Activated T-cell treated with anti-CD3 and anti-CD28 coated beads, Interleukin-2, amount 50 U/mL, for 24 hours (primary cell): ENCODE data around the gene VARS1.

ENCODE experiments used
- DNase-seq: peaks from one replicate; pipeline ENCODE4 v3.0.0-alpha.2; 2020
- H3K27ac Mint-ChIP-seq: 2 replicates; pipeline ENCODE4 v1.8.0; 2020; ENCODE audit warnings: mild to moderate bottlenecking, mixed read lengths
- H3K27me3 Mint-ChIP-seq: 2 replicates; pipeline ENCODE4 v1.8.0; 2020; ENCODE audit warnings: mixed read lengths
- H3K36me3 Mint-ChIP-seq: 2 replicates; pipeline ENCODE4 v1.8.0; 2020; ENCODE audit warnings: low read depth, mixed read lengths
- H3K4me1 Mint-ChIP-seq: 2 replicates; pipeline ENCODE4 v1.8.0; 2020; ENCODE audit warnings: low read depth, mixed read lengths
- H3K4me3 Mint-ChIP-seq: 2 replicates; pipeline ENCODE4 v1.8.0; 2020; ENCODE audit warnings: mild to moderate bottlenecking, moderate library complexity, mixed read lengths
- H3K9me3 Mint-ChIP-seq: 2 replicates; pipeline ENCODE4 v1.8.0; 2020; ENCODE audit warnings: mixed read lengths

The VARS1 gene

GRCh38 chr6:31776485-31776988 lies 19.0 kb downstream of the VARS1 start:
- Mint-ChIP-seq H3K4me3 (peak overlapping the region; percentile 29), H3K36me3 (peaks cover 44% of the 10 kb centered on the region), H3K27me3 (no peaks in the 10 kb centered on the region), H3K4me1 (peaks cover 47% of the 10 kb centered on the region), H3K9me3 (peaks cover under 1% of the 10 kb centered on the region), H3K27ac (peak overlapping the region; percentile 71)
- DNase-seq = no peak

GRCh38 chr6:31775633-31776484 lies 19.7 kb downstream of the VARS1 start:
- H3K4me3 Mint-ChIP-seq = no peak overlapping the region
- H3K27ac Mint-ChIP-seq = peak overlapping the region; percentile 71
- H3K4me1 Mint-ChIP-seq = peaks cover 53% of the 10 kb centered on the region
- H3K9me3 Mint-ChIP-seq = peaks cover 5% of the 10 kb centered on the region
- no peaks in the 10 kb centered on the region for H3K27me3 Mint-ChIP-seq
- DNase-seq = no peak
- H3K36me3 Mint-ChIP-seq = peaks cover 41% of the 10 kb centered on the region

DNA sequence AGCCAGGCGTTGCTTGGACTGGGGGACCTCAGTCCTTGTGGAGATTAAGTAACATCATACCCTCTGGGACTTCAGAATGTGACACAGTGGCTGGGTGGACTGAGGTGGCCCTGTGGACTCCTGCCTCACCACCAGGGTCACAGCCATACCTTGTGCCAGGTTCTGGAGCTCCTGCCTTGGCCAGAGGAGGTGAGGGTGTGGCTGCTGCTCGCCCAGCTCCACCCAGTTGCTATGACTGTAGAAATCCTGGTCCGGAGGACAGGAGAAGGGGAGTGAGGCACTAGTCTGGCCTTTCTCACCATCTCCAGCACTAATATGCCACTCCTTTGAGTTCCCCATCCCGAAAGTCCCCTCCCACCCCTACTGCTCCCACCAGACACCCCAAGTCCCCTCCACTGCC lies 20.4 kb downstream of the VARS1 start:
- Mint-ChIP-seq H3K36me3 (peaks cover 34% of the 10 kb centered on the region), H3K27me3 (no peaks in the 10 kb centered on the region), H3K4me1 (peaks cover 53% of the 10 kb centered on the region), H3K4me3 (no peak overlapping the region), H3K9me3 (peaks cover 5% of the 10 kb centered on the region), H3K27ac (peak overlapping the region; percentile 26)
- DNase-seq = no peak

GRCh38 chr6:31771992-31772358 lies 23.6 kb downstream of the VARS1 start:
- peak overlapping the region; percentile 76 for H3K27ac Mint-ChIP-seq
- H3K36me3 Mint-ChIP-seq = peaks cover 4% of the 10 kb centered on the region
- DNase-seq = peak; percentile 60
- H3K4me3 Mint-ChIP-seq = no peak overlapping the region
- H3K4me1 Mint-ChIP-seq = peaks cover 44% of the 10 kb centered on the region
- H3K27me3 Mint-ChIP-seq = no peaks in the 10 kb centered on the region
- H3K9me3 Mint-ChIP-seq = peaks cover 5% of the 10 kb centered on the region

GRCh38 chr6:31770860-31771259 lies 24.7 kb downstream of the VARS1 start:
- peaks cover 4% of the 10 kb centered on the region for H3K36me3 Mint-ChIP-seq
- H3K9me3 Mint-ChIP-seq = peaks cover 5% of the 10 kb centered on the region
- DNase-seq = no peak
- H3K4me1 Mint-ChIP-seq = peaks cover 36% of the 10 kb centered on the region
- H3K4me3 Mint-ChIP-seq = no peak overlapping the region
- H3K27me3 Mint-ChIP-seq = no peaks in the 10 kb centered on the region
- no peak overlapping the region for H3K27ac Mint-ChIP-seq

DNA sequence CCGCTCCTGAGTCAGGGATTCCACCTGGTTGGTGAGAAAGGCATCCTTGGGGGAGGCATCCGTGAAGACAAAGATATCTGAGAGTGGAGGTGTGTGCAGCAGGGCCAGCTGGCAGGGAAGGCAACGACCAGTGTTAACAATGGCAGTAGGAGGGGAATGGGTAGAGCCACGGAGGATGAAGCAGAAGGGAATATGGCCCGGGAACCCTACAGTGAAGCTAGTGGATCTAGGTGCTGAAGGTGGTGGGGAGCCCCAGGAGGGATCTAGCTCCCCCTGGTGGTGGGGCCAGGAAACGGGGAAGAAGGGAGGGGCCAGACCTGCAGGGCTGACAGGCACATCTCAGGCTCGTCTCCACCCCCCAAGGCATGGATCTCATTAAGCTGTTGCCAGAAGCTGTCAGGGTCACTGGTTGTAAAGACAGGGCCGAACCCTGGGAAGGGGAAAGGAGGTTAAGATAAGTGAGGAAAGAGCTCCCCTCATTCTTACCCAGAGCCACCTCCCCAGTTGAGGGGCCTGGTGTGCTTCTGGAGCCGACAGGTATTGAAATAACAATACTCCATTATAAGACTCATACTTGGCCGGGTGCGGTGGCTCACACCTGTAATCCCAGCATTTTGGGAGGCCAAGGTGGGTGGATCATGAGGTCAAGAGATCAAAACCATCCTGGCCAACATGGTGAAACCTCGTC lies 25.7 kb downstream of the VARS1 start:
- peaks cover 5% of the 10 kb centered on the region for H3K9me3 Mint-ChIP-seq
- H3K36me3 Mint-ChIP-seq = peaks cover 5% of the 10 kb centered on the region
- peaks cover 29% of the 10 kb centered on the region for H3K4me1 Mint-ChIP-seq
- H3K27ac Mint-ChIP-seq = no peak overlapping the region
- H3K27me3 Mint-ChIP-seq = no peaks in the 10 kb centered on the region
- DNase-seq = peak; percentile 86
- no peak overlapping the region for H3K4me3 Mint-ChIP-seq

- Mint-ChIP-seq H3K4me1 (peaks cover 26% of the 10 kb centered on the region), H3K9me3 (peaks cover 5% of the 10 kb centered on the region), H3K4me3 (no peak overlapping the region), H3K36me3 (peaks cover 16% of the 10 kb centered on the region), H3K27ac (no peak overlapping the region), H3K27me3 (no peaks in the 10 kb centered on the region)
- no peak for DNase-seq
Measured at GRCh38 chr6:31768363-31769257, 26.9 kb downstream of the VARS1 start.

- DNase-seq = no peak
- Mint-ChIP-seq H3K4me3 (no peak overlapping the region), H3K9me3 (peaks cover 5% of the 10 kb centered on the region), H3K27me3 (no peaks in the 10 kb centered on the region), H3K27ac (no peak overlapping the region), H3K4me1 (peaks cover 15% of the 10 kb centered on the region), H3K36me3 (peaks cover 27% of the 10 kb centered on the region)
Measured at GRCh38 chr6:31767096-31767645, 28.4 kb downstream of the VARS1 start.

DNA sequence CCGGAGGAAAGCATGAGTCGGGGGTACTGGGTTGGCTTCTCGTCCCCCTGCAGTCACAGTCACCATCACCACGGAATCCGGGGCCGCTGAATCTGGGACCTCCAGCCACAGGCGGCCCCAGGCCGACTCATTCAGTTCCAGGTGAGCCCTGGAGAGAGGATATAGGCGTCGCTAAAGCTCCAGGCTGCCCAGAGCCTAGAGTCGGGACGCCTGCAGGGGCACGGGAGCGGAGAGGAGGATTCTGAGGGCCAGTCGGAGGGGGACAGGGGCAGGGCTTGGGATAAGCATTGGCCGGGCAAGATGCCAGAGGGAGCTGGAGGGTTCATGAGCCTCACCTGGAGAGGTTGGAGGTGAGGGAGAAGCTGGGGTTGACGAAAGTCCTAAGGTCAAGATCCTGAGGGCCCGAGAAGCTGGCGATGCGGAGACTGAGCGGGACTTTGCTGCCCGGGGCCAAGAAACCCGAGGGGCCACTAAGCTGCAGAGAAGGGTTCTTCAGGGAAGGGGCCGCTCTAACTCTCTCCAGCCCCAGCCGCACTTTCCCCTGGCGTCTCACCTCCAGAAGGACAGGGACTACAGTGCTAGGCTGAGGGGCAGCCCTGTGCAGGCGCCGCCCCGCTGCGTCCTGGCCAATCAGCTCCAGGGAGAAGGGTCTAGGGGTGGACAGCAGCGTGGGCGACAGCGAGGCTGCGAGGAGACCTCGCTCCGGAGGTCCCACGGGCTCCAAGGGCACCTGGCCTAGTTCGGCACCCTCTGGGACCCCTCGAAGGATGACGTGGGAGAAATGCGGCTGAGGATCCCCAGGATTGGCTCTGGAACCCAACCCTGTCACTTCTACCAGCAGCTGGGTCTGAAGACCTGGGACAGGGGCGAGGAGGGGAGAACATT lies 29.4 kb downstream of the VARS1 start:
- Mint-ChIP-seq H3K27ac (peak overlapping the region; percentile 20), H3K4me1 (peaks cover 7% of the 10 kb centered on the region), H3K27me3 (no peaks in the 10 kb centered on the region), H3K9me3 (peaks cover under 1% of the 10 kb centered on the region), H3K4me3 (no peak overlapping the region), H3K36me3 (peaks cover 34% of the 10 kb centered on the region)
- no peak for DNase-seq

DNA sequence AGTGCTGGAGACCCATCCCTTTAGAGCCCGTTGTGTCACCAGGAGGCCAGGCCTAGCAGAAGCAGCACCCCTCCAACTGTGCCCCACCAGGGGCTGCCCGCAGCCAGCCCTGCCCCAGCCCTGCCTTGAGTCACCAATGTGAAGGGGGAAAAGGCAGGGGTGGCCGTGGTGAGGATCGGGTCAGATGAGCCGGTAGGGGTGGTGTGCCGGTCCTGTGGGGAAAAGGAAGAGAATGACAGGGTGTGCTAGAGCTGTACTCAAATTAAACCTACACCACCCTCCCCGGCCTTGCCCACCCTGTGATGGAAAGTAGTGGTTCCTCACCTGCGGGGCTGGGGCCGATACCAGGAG lies 30.0 kb downstream of the VARS1 start:
- Mint-ChIP-seq H3K9me3 (no peaks in the 10 kb centered on the region), H3K4me1 (peaks cover 5% of the 10 kb centered on the region), H3K27ac (no peak overlapping the region), H3K4me3 (no peak overlapping the region), H3K36me3 (peaks cover 40% of the 10 kb centered on the region), H3K27me3 (no peaks in the 10 kb centered on the region)
- no peak for DNase-seq

DNA sequence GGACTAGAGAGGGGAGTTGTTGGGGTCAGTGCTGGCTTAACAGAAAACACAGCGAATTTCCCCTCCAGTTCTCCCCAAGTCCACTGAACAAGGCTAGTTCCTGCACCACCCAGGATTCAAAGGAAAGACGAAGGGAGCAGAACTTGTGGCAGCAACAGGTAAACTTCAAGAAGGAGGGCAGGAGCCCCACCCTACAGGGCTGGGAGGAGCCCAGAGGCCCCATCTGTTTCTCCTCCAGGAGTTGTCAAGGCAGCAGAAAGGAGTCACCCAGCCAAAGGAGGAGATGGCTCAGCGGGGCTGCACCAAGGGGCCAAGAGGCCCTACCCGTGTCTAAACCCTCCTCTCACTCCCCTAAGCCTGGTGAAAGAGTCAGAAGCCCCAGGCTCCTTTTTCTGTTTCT lies 31.4 kb downstream of the VARS1 start:
- no peak overlapping the region for H3K4me3 Mint-ChIP-seq
- no peak for DNase-seq
- H3K27ac Mint-ChIP-seq = no peak overlapping the region
- H3K4me1 Mint-ChIP-seq = no peaks in the 10 kb centered on the region
- no peaks in the 10 kb centered on the region for H3K27me3 Mint-ChIP-seq
- H3K9me3 Mint-ChIP-seq = no peaks in the 10 kb centered on the region
- H3K36me3 Mint-ChIP-seq = peaks cover 53% of the 10 kb centered on the region

- Mint-ChIP-seq H3K9me3 (no peaks in the 10 kb centered on the region), H3K36me3 (peaks cover 59% of the 10 kb centered on the region), H3K4me1 (peaks cover 1% of the 10 kb centered on the region), H3K27ac (peak overlapping the region; percentile 7), H3K4me3 (no peak overlapping the region), H3K27me3 (no peaks in the 10 kb centered on the region)
- DNase-seq = no peak
Measured at GRCh38 chr6:31763619-31763940, 32.0 kb downstream of the VARS1 start.

GRCh38 chr6:31762878-31763618 lies 32.5 kb downstream of the VARS1 start:
- peaks cover 65% of the 10 kb centered on the region for H3K36me3 Mint-ChIP-seq
- no peak overlapping the region for H3K4me3 Mint-ChIP-seq
- no peak for DNase-seq
- H3K27me3 Mint-ChIP-seq = no peaks in the 10 kb centered on the region
- H3K9me3 Mint-ChIP-seq = no peaks in the 10 kb centered on the region
- H3K4me1 Mint-ChIP-seq = peaks cover 1% of the 10 kb centered on the region
- H3K27ac Mint-ChIP-seq = peak overlapping the region; percentile 7
